GM06990 (cell line): Measurements from ENCODE around the gene SEMA3A.

Experiments used
- DNase-seq: peaks from one replicate; pipeline ENCODE4 v3.0.0-alpha.2; 2011; ENCODE audit not compliant: insufficient read length; ENCODE audit errors: extremely low read depth
- H3K27me3 ChIP-seq: replicated peaks from 2 replicates; pipeline ENCODE4 v1.6.0; 2011; ENCODE audit warnings: low read length; ENCODE audit not compliant: control insufficient read depth, insufficient read depth
- H3K36me3 ChIP-seq: 2 replicates; pipeline ENCODE4 v1.5.1; 2011; ENCODE audit warnings: low read length; ENCODE audit not compliant: control insufficient read depth, insufficient read depth
- H3K4me3 ChIP-seq: replicated peaks from 2 replicates; pipeline ENCODE4 v1.5.1; 2011; ENCODE audit warnings: low read depth, mild to moderate bottlenecking, control low read depth, low read length
- CTCF ChIP-seq: IDR thresholded peaks from 2 replicates; pipeline ENCODE4 v1.5.1; 2011; ENCODE audit warnings: low read length, control low read depth, mild to moderate bottlenecking, inconsistent platforms; ENCODE audit not compliant: insufficient read depth, poor library complexity, severe bottlenecking

Gene SEMA3A

GRCh38 chr7:84231157-84231556 lies 36.6 kb upstream of the SEMA3A start:
- Histone ChIP-seq H3K27me3 (no peaks in the 10 kb centered on the region), H3K4me3 (no peak overlapping the region), H3K36me3 (no peaks in the 10 kb centered on the region)
- TF ChIP-seq CTCF, result no peak
- DNase-seq, result no peak

GRCh38 chr7:84230491-84230890 lies 35.9 kb upstream of the SEMA3A start:
- Histone ChIP-seq H3K27me3 (no peaks in the 10 kb centered on the region), H3K4me3 (no peak overlapping the region), H3K36me3 (no peaks in the 10 kb centered on the region)
- DNase-seq, result no peak
- TF ChIP-seq CTCF, result no peak

GRCh38 chr7:84228526-84228925 lies 33.9 kb upstream of the SEMA3A start:
- no peak for TF ChIP-seq CTCF
- Histone ChIP-seq H3K27me3 (no peaks in the 10 kb centered on the region), H3K4me3 (no peak overlapping the region), H3K36me3 (no peaks in the 10 kb centered on the region)
- DNase-seq, result no peak

- no peak for TF ChIP-seq CTCF
- H3K36me3 ChIP-seq, result no peaks in the 10 kb centered on the region
- H3K27me3 ChIP-seq, result no peaks in the 10 kb centered on the region
- no peak for DNase-seq
- no peak overlapping the region for H3K4me3 ChIP-seq
These were observed 32.2 kb upstream of the SEMA3A start for GRCh38 chr7:84226759-84227158.

GRCh38 chr7:84224505-84224904 lies 29.9 kb upstream of the SEMA3A start:
- Histone ChIP-seq H3K27me3 (no peaks in the 10 kb centered on the region), H3K4me3 (no peak overlapping the region), H3K36me3 (no peaks in the 10 kb centered on the region)
- TF ChIP-seq CTCF, result no peak
- no peak for DNase-seq

- Histone ChIP-seq H3K36me3 (no peaks in the 10 kb centered on the region), H3K4me3 (no peak overlapping the region), H3K27me3 (no peaks in the 10 kb centered on the region)
- DNase-seq, result no peak
- no peak for TF ChIP-seq CTCF
These were observed 24.7 kb upstream of the SEMA3A start for GRCh38 chr7:84219310-84219709.
